Activated CD8-positive, alpha-beta T cell treated with anti-CD3 and anti-CD28 coated beads for 36 hours (primary cell): ENCODE results near the gene GPR35. TPM values are rescaled to one million over a fixed set of nuclear protein-coding genes. Genes with fewer than 3 reads are reported as not detected.

Source experiments
- ATAC-seq: fragments of 200-7000 bp; cut with Tn5 transposase; one replicate; pipeline ENCODE4 v1.10.0; 2021; ENCODE audit warnings: mild to moderate bottlenecking, moderate library complexity
- CTCF ChIA-PET: fragments of 350-600 bp; sonication (Branson Sonifier 250); formaldehyde crosslinking; loops from one replicate; lab custom pipeline; 2021; ENCODE audit warnings: antibody characterized with exemption; lab: Charles Lee
- POLR2A ChIA-PET: fragments of 350-600 bp; sonication (Branson Sonifier 250); formaldehyde crosslinking; loops from one replicate; lab custom pipeline; 2021; ENCODE audit warnings: antibody characterized with exemption; lab: Charles Lee
- DNase-seq: peaks from one replicate; pipeline ENCODE4 v3.0.0-alpha.2; 2020
- H3K27ac Mint-ChIP-seq: one replicate; pipeline ENCODE4 v1.8.0; 2021; ENCODE audit warnings: mild to moderate bottlenecking, mixed read lengths
- H3K27me3 Mint-ChIP-seq: one replicate; pipeline ENCODE4 v1.8.0; 2021; ENCODE audit warnings: mixed read lengths
- H3K36me3 Mint-ChIP-seq: one replicate; pipeline ENCODE4 v1.8.0; 2021; ENCODE audit warnings: low read depth, mixed read lengths
- H3K4me1 Mint-ChIP-seq: one replicate; pipeline ENCODE4 v1.8.0; 2021; ENCODE audit warnings: low read depth, mixed read lengths
- H3K4me3 Mint-ChIP-seq: one replicate; pipeline ENCODE4 v1.8.0; 2021; ENCODE audit warnings: mild to moderate bottlenecking, moderate library complexity, mixed read lengths
- H3K9me3 Mint-ChIP-seq: one replicate; pipeline ENCODE4 v1.8.0; 2021; ENCODE audit warnings: mixed read lengths
- intact Hi-C: fragments of 100-400 bp; cut with micrococcal nuclease; formaldehyde crosslinking; loops from one replicate; pipeline ENCODE4 v1.10.0; 2022
- total RNA-seq, 2 experiments: library from RNA; stranded (reverse); gene quantifications; one replicate each; pipeline ENCODE4 v1.2.3, GENCODE V29; 2021
- TF ChIP-seq, protein P1 (sequence below): fragments of 200-600 bp; IDR thresholded peaks from one replicate; pipeline ENCODE4 v1.8.0; 2022; ENCODE audit warnings: antibody characterized with exemption, mild to moderate bottlenecking

Gene GPR35
- total RNA-seq, 2 experiments from 2014 or later = 14.4 to 14.6 TPM

DNA sequence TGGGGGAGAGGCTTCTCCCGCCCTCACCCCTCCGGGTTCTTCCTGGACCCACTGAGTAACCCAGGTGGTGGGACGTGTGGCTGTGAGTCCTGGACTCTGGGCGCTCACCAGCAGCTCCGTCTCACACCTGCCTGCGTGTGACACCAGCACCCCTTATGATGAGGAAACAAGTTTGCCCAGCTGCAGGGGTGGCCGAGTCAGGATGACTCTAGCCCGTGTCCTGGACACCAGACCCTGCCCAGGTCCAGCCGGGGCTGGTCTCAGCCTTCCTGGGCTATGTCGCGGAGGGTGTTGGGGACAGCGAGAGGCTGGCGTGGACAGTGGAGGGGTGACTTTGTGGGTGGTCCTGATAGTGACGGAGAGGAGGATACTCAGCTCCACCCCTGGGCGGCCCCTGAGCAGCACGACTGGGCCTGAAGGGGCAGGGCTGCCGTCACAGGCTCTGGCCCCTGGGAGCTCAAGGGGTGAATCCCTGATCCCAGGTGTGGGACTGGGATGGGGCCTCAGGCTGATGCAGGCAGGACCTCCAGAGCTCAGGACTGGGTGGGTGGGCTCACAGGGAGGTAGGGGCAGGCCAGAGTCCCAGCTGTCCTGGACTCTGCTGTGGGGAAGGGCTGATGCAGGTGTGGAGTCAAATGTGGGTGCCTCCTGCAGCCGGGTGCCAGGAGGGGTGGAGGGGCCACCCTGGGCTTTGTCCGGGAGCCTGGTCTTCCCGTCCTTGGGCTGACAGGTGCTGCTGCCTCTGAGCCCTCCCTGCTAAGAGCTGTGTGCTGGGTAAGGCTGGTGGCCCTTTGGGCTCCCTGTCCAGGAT, 3.7 kb downstream of the GPR35 start:
- no peak overlapping the region for H3K4me3 Mint-ChIP-seq
- ChIA-PET CTCF (no interaction called here), POLR2A (interaction anchor here (0.7 to 1.1 kb wide), 3 partner anchors 8 to 23 kb away, joined by 3 to 4 read pairs (median 3); no protein-coding TSS in a partner anchor)
- H3K9me3 Mint-ChIP-seq = peaks cover 10% of the 10 kb centered on the region
- DNase-seq (no peak), ATAC-seq (no peak)
- H3K27me3 Mint-ChIP-seq = no peaks in the 10 kb centered on the region
- no peak overlapping the region for H3K27ac Mint-ChIP-seq
- peaks cover 28% of the 10 kb centered on the region for H3K4me1 Mint-ChIP-seq
- intact Hi-C loops = no loop called here
- peaks cover 11% of the 10 kb centered on the region for H3K36me3 Mint-ChIP-seq
- TF ChIP-seq, protein P1, sequence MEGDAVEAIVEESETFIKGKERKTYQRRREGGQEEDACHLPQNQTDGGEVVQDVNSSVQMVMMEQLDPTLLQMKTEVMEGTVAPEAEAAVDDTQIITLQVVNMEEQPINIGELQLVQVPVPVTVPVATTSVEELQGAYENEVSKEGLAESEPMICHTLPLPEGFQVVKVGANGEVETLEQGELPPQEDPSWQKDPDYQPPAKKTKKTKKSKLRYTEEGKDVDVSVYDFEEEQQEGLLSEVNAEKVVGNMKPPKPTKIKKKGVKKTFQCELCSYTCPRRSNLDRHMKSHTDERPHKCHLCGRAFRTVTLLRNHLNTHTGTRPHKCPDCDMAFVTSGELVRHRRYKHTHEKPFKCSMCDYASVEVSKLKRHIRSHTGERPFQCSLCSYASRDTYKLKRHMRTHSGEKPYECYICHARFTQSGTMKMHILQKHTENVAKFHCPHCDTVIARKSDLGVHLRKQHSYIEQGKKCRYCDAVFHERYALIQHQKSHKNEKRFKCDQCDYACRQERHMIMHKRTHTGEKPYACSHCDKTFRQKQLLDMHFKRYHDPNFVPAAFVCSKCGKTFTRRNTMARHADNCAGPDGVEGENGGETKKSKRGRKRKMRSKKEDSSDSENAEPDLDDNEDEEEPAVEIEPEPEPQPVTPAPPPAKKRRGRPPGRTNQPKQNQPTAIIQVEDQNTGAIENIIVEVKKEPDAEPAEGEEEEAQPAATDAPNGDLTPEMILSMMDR = no peak

DNA sequence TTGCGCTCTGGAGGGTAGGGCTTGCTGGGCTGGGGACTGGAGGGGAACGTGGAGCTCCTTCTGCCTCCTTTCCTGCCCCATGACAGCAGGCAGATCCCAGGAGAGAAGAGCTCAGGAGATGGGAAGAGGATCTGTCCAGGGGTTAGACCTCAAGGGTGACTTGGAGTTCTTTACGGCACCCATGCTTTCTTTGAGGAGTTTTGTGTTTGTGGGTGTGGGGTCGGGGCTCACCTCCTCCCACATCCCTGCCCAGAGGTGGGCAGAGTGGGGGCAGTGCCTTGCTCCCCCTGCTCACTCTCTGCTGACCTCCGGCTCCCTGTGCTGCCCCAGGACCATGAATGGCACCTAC, 4.3 kb downstream of the GPR35 start:
- DNase-seq = no peak
- peaks cover 16% of the 10 kb centered on the region for H3K9me3 Mint-ChIP-seq
- ChIA-PET POLR2A (interaction anchor here (0.9 to 1.1 kb wide), 3 partner anchors 8 to 28 kb away, joined by 3 read pairs; no protein-coding TSS in a partner anchor), CTCF (interaction anchor here (1.4 kb wide), 1 partner anchor 40 kb away, joined by 3 read pairs; no protein-coding TSS in a partner anchor)
- peaks cover 22% of the 10 kb centered on the region for H3K4me1 Mint-ChIP-seq
- TF ChIP-seq, protein P1 = no peak
- no peaks in the 10 kb centered on the region for H3K27me3 Mint-ChIP-seq
- ATAC-seq = no peak
- H3K27ac Mint-ChIP-seq = no peak overlapping the region
- intact Hi-C loops = no loop called here
- H3K4me3 Mint-ChIP-seq = no peak overlapping the region
- peaks cover 16% of the 10 kb centered on the region for H3K36me3 Mint-ChIP-seq

DNA sequence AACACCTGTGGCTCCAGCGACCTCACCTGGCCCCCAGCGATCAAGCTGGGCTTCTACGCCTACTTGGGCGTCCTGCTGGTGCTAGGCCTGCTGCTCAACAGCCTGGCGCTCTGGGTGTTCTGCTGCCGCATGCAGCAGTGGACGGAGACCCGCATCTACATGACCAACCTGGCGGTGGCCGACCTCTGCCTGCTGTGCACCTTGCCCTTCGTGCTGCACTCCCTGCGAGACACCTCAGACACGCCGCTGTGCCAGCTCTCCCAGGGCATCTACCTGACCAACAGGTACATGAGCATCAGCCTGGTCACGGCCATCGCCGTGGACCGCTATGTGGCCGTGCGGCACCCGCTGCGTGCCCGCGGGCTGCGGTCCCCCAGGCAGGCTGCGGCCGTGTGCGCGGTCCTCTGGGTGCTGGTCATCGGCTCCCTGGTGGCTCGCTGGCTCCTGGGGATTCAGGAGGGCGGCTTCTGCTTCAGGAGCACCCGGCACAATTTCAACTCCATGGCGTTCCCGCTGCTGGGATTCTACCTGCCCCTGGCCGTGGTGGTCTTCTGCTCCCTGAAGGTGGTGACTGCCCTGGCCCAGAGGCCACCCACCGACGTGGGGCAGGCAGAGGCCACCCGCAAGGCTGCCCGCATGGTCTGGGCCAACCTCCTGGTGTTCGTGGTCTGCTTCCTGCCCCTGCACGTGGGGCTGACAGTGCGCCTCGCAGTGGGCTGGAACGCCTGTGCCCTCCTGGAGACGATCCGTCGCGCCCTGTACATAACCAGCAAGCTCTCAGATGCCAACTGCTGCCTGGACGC, 4.9 kb downstream of the GPR35 start:
- peaks cover 18% of the 10 kb centered on the region for H3K9me3 Mint-ChIP-seq
- H3K4me3 Mint-ChIP-seq = no peak overlapping the region
- no peaks in the 10 kb centered on the region for H3K27me3 Mint-ChIP-seq
- TF ChIP-seq, protein P1 = no peak
- peaks cover 16% of the 10 kb centered on the region for H3K36me3 Mint-ChIP-seq
- ChIA-PET POLR2A (interaction anchor here (0.9 to 1.1 kb wide), 3 partner anchors 8 to 27 kb away, joined by 3 read pairs; no protein-coding TSS in a partner anchor), CTCF (interaction anchor here (1.4 kb wide), 1 partner anchor 41 kb away, joined by 3 read pairs; no protein-coding TSS in a partner anchor)
- intact Hi-C loops = no loop called here
- H3K4me1 Mint-ChIP-seq = peaks cover 17% of the 10 kb centered on the region
- H3K27ac Mint-ChIP-seq = no peak overlapping the region
- ATAC-seq (no peak), DNase-seq (no peak)

DNA sequence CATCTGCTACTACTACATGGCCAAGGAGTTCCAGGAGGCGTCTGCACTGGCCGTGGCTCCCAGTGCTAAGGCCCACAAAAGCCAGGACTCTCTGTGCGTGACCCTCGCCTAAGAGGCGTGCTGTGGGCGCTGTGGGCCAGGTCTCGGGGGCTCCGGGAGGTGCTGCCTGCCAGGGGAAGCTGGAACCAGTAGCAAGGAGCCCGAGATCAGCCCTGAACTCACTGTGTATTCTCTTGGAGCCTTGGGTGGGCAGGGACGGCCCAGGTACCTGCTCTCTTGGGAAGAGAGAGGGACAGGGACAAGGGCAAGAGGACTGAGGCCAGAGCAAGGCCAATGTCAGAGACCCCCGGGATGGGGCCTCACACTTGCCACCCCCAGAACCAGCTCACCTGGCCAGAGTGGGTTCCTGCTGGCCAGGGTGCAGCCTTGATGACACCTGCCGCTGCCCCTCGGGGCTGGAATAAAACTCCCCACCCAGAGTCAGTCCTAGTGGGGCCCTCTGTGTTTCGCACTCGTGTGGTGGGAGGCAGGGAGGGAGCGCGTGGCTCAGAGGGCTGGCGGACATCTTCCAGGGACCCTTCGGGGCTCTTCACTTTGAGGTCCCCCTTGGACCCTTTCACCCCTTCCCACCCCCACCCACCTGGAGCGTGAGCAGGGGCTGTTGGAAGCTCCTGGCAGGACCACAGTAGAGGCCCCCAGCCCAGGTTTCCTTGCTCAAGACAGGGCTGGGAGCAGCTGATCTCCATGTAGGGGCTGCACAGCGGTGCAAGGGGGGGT, 5.7 kb downstream of the GPR35 start:
- peaks cover 18% of the 10 kb centered on the region for H3K9me3 Mint-ChIP-seq
- H3K36me3 Mint-ChIP-seq = peaks cover 16% of the 10 kb centered on the region
- H3K4me3 Mint-ChIP-seq = no peak overlapping the region
- DNase-seq (no peak), ATAC-seq (no peak)
- ChIA-PET CTCF (interaction anchor here (1.4 kb wide), 1 partner anchor 42 kb away, joined by 3 read pairs; no protein-coding TSS in a partner anchor), POLR2A (interaction anchor here (1.1 kb wide), 1 partner anchor 27 kb away, joined by 3 read pairs; no protein-coding TSS in a partner anchor)
- intact Hi-C loops = no loop called here
- TF ChIP-seq, protein P1 = no peak
- H3K27ac Mint-ChIP-seq = no peak overlapping the region
- peaks cover 12% of the 10 kb centered on the region for H3K4me1 Mint-ChIP-seq
- H3K27me3 Mint-ChIP-seq = no peaks in the 10 kb centered on the region
